Skeletal muscle tissue (tissue), 4 donors: ENCODE data around the gene STRN. TPM values are rescaled to one million over a fixed set of nuclear protein-coding genes. Genes with fewer than 3 reads are reported as not detected.

Experiments
- H3K27ac ChIP-seq: one replicate; pipeline ENCODE4 v1.7.0; 2013; ENCODE audit warnings: mild to moderate bottlenecking, low read depth, low read length, inconsistent platforms
- H3K27me3 ChIP-seq, 3 donors: one replicate each; pipeline ENCODE4 v1.7.0; 2013; ENCODE audit warnings: low read length in 3 of 3; ENCODE audit not compliant: control insufficient read depth in 3 of 3, insufficient read depth in 3 of 3
- H3K36me3 ChIP-seq, 3 donors: one replicate each; pipeline ENCODE4 v1.7.0; 2013; ENCODE audit warnings: low read length in 3 of 3; ENCODE audit not compliant: control insufficient read depth in 3 of 3, insufficient read depth in 3 of 3
- H3K4me1 ChIP-seq, 3 donors: one replicate each; pipeline ENCODE4 v1.7.0; 2013; ENCODE audit warnings: low read length in 3 of 3, mild to moderate bottlenecking in 3 of 3; ENCODE audit not compliant: control insufficient read depth in 3 of 3, insufficient read depth in 3 of 3
- H3K4me3 ChIP-seq, 3 donors: one replicate each; pipeline ENCODE4 v1.7.0; 2013; ENCODE audit warnings: low read length in 3 of 3
- H3K9ac ChIP-seq, 3 donors: one replicate each; pipeline ENCODE4 v1.7.0; 2013; ENCODE audit warnings: low read length in 3 of 3, mild to moderate bottlenecking in 3 of 3, moderate library complexity in 2 of 3, low read depth in 1 of 3
- H3K9me3 ChIP-seq, 3 donors: one replicate each; pipeline ENCODE4 v1.7.0; 2013; ENCODE audit warnings: low read length in 3 of 3; ENCODE audit not compliant: control insufficient read depth in 3 of 3
- total RNA-seq: library from RNA; depleted of rRNA; stranded (reverse); fragments of >200 nt; gene quantifications from one replicate; pipeline ENCODE4 v1.2.3, GENCODE V29; 2014
- donor health status: Osteomylitis.

STRN gene
- total RNA-seq, 1 donor from 2014 or later, result 15.7 TPM

GRCh38 chr2:36886664-36887063 lies 79.7 kb downstream of the STRN start:
- Histone ChIP-seq H3K27me3 (no peaks in the 10 kb centered on the region), H3K4me1 (no peaks in the 10 kb centered on the region), H3K36me3 (peaks cover 3 to 18% (median 12%) of the 10 kb centered on the region in 3 donors), H3K9me3 (no peaks in the 10 kb centered on the region), H3K4me3 (no peak overlapping the region), H3K27ac (no peak overlapping the region), H3K9ac (no peak overlapping the region)

- H3K27me3 ChIP-seq, result no peaks in the 10 kb centered on the region
- H3K36me3 ChIP-seq, result peaks cover 3 to 18% (median 12%) of the 10 kb centered on the region in 3 donors
- H3K9ac ChIP-seq, result no peak overlapping the region
- no peak overlapping the region for H3K27ac ChIP-seq
- no peaks in the 10 kb centered on the region for H3K4me1 ChIP-seq
- no peak overlapping the region for H3K4me3 ChIP-seq
- H3K9me3 ChIP-seq, result no peaks in the 10 kb centered on the region
Observed at GRCh38 chr2:36885605-36886004, 80.7 kb downstream of the STRN start.

DNA sequence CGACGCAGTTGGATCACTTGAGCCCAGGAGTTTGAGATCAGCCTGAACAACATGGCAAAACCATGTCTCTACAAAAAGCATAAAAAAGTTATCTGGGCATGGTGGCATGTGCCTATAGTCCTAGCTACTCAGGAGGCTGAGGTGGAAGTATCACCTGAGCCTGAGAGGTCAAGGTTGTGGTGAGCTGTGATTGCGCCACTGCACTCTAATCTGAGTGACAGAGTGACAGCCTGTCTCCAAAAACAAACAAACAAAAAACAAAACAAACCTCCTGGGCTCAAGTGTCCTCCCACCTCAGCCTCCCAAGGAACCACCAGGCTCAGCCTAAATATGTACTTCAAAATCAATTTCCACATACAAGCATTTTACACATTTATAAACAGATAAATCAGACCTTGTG lies 83.8 kb downstream of the STRN start:
- peaks cover 7 to 16% (median 14%) of the 10 kb centered on the region in 3 donors for H3K36me3 ChIP-seq
- no peak overlapping the region for H3K27ac ChIP-seq
- no peaks in the 10 kb centered on the region for H3K9me3 ChIP-seq
- no peak overlapping the region for H3K9ac ChIP-seq
- H3K4me1 ChIP-seq, result no peaks in the 10 kb centered on the region
- H3K4me3 ChIP-seq, result no peak overlapping the region
- H3K27me3 ChIP-seq, result no peaks in the 10 kb centered on the region

DNA sequence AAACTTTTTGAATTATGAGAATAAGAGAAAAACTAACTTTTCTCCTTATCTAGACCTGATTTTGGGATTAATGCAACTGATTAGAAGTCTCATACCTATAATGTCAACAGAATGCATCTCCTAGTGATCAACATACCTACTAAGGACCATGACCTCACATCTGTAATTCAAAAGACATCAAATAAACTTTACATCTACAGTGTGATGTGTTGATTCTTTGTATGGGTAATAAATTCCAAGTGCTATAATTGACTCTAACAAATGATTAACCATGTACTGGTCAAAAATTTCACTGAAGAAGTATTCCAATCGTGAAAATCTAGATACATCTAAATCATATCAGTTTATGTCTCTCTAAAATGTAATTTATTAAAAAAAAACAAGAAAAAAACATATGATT lies 84.5 kb downstream of the STRN start:
- Histone ChIP-seq H3K4me1 (no peaks in the 10 kb centered on the region), H3K27ac (no peak overlapping the region), H3K36me3 (peaks cover 10 to 19% (median 16%) of the 10 kb centered on the region in 3 donors), H3K4me3 (no peak overlapping the region), H3K9me3 (no peaks in the 10 kb centered on the region), H3K27me3 (no peaks in the 10 kb centered on the region), H3K9ac (no peak overlapping the region)

GRCh38 chr2:36878429-36878828 lies 87.9 kb downstream of the STRN start:
- Histone ChIP-seq H3K27ac (no peak overlapping the region), H3K4me3 (no peak overlapping the region), H3K9me3 (no peaks in the 10 kb centered on the region), H3K27me3 (no peaks in the 10 kb centered on the region), H3K4me1 (no peaks in the 10 kb centered on the region), H3K36me3 (peaks cover 17 to 21% (median 18%) of the 10 kb centered on the region in 3 donors), H3K9ac (no peak overlapping the region)

DNA sequence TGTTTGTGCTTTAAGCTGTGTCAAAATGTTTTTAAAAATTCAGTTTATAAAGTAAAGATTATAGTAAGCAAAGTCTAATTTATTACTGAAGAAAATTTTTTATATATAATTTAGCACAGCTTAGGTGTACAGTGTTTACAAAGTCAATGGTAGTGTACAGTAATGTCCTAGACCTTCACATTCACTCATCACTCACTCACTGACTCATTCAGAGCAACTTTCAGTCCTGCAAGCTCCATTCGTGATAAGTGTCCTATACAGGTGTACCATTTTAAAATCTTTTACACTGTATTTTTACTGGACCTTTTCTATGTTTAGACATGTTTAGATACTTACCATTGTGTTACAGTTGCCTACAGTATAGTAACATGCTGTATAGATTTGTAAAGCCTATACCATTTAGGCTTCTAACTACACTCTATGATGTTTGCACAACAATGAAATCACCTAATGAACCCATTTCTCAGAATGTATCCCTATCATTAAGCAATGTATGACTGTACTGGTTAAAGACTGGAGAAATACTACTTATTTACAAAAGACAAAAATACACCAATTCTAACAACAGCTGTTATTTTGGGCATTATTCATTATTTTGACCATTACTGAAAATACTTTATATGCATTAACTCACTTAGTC lies 95.1 kb downstream of the STRN start:
- Histone ChIP-seq H3K36me3 (peaks cover 5 to 22% (median 17%) of the 10 kb centered on the region in 3 donors), H3K27me3 (no peaks in the 10 kb centered on the region), H3K4me1 (no peaks in the 10 kb centered on the region), H3K27ac (no peak overlapping the region), H3K9me3 (no peaks in the 10 kb centered on the region), H3K9ac (no peak overlapping the region), H3K4me3 (no peak overlapping the region)

DNA sequence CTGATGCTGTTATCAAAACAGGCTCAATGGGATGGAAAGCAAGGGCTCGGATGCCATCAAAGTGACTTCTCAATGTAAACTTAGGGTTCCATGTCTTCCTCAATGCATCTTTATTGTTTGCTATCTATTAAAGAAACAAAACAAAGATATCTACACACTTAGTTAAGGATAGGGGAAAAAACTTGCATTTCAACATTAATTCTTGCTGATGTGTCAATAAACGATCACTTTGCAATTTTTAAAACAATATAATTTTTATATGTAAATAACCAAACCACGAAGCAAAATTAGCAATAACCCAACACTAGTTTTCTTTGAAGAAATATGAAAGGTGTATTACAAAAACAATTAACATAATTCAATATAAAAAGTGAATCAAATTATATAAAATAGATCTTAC lies 96.7 kb downstream of the STRN start:
- H3K36me3 ChIP-seq, result peaks cover 0 to 18% (median 10%) of the 10 kb centered on the region in 3 donors
- H3K4me3 ChIP-seq, result no peak overlapping the region

DNA sequence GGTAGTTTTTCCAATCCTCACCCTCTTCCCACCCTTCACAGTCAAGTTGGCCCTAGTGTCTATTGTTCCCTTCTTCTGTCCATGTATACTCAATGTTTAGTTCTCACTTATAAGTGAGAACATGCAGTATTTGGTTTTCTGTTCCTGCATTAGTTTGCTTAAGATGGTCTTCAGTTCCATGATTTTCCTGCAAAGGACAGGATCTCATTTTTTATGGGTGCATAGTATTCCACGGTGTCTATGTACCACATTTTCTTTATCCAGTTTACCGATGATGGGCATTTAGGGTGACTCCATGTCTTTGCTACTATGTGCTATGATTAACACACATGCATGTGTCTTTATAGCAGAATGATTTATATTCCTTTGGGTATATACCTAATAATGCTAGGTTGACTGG lies 104.4 kb downstream of the STRN start:
- Histone ChIP-seq H3K27ac (no peak overlapping the region), H3K27me3 (no peaks in the 10 kb centered on the region), H3K36me3 (peaks cover 0 to 26% (median 15%) of the 10 kb centered on the region in 3 donors), H3K9ac (no peak overlapping the region), H3K9me3 (no peaks in the 10 kb centered on the region), H3K4me1 (no peaks in the 10 kb centered on the region), H3K4me3 (no peak overlapping the region)

More for the DNA sequence above, 96.7 kb downstream of the STRN start:
- Histone ChIP-seq H3K27me3 (no peaks in the 10 kb centered on the region), H3K9ac (no peak overlapping the region), H3K9me3 (no peaks in the 10 kb centered on the region), H3K4me1 (no peaks in the 10 kb centered on the region), H3K27ac (no peak overlapping the region)

GRCh38 chr2:36859366-36859792 lies 107.0 kb downstream of the STRN start:
- Histone ChIP-seq H3K27me3 (no peaks in the 10 kb centered on the region), H3K9ac (no peak overlapping the region), H3K27ac (no peak overlapping the region), H3K4me3 (no peak overlapping the region), H3K36me3 (peaks cover 0 to 29% (median 23%) of the 10 kb centered on the region in 3 donors), H3K9me3 (no peaks in the 10 kb centered on the region), H3K4me1 (no peaks in the 10 kb centered on the region)

- no peak overlapping the region for H3K9ac ChIP-seq
- no peaks in the 10 kb centered on the region for H3K27me3 ChIP-seq
- no peaks in the 10 kb centered on the region for H3K9me3 ChIP-seq
- H3K4me3 ChIP-seq, result no peak overlapping the region
- no peak overlapping the region for H3K27ac ChIP-seq
- peaks cover 0 to 26% (median 23%) of the 10 kb centered on the region in 3 donors for H3K36me3 ChIP-seq
- H3K4me1 ChIP-seq, result no peaks in the 10 kb centered on the region
Observed at GRCh38 chr2:36858551-36859365, 107.6 kb downstream of the STRN start.
